WTC11 (cell line): ENCODE measurements around the gene NEURL1B.

Experiments
- CTCF ChIP-seq: fragments of 200-600 bp; IDR thresholded peaks from 2 replicates; pipeline ENCODE4 v1.8.0; 2022; ENCODE audit warnings: antibody characterized with exemption
- MLX ChIP-seq: sonication (generic); formaldehyde crosslinking; IDR thresholded peaks from 2 replicates; pipeline ENCODE4 v1.8.1; 2023; ENCODE audit warnings: mild to moderate bottlenecking, missing genetic modification reagents, moderate library complexity
- TCF7 ChIP-seq: sonication (generic); formaldehyde crosslinking; IDR thresholded peaks from 2 replicates; pipeline ENCODE4 v1.8.0; 2022; ENCODE audit warnings: mild to moderate bottlenecking, low read depth, missing genetic modification reagents, moderate library complexity
- ZNF281 ChIP-seq: sonication (generic); formaldehyde crosslinking; IDR thresholded peaks from 2 replicates; pipeline ENCODE4 v1.8.0; 2023; ENCODE audit warnings: mild to moderate bottlenecking, missing genetic modification reagents

GRCh38 chr5:172674155-172674554 lies 33.1 kb downstream of the NEURL1B start:
- TF ChIP-seq CTCF (no peak), ZNF281 (CRISPR knock-in tag) (no peak), TCF7 (no peak), MLX (CRISPR knock-in tag) (no peak)
